HL-60 (cell line): ENCODE data around the gene LMTK2.
A peak's percentile ranks its signal among the peaks of the same experiment; 100 is the strongest.
"Not testable (repeated sequence)": the region's sequence is repeated elsewhere in the genome, so short reads cannot be mapped to it uniquely, and the experiment has no call there.

ENCODE experiments used
- DNase-seq, 2 experiments: peaks; one replicate each; pipeline ENCODE4 v3.0.0-alpha.2; 2010 to 2020; ENCODE audit warnings: low read depth in 1 of 2, low spot score in 1 of 2
- H3K27ac ChIP-seq: fragments of 250-450 bp; sonication (Bioruptor Pico); replicated peaks from 2 replicates; pipeline ENCODE4 v1.5.1; 2020; ENCODE audit warnings: mild to moderate bottlenecking, moderate library complexity
- H3K27me3 ChIP-seq: fragments of 250-450 bp; sonication (Bioruptor Pico); 2 replicates; pipeline ENCODE4 v1.5.1; 2021; ENCODE audit warnings: mild to moderate bottlenecking, moderate library complexity; ENCODE audit not compliant: insufficient read depth, poor library complexity, severe bottlenecking
- H3K4me3 ChIP-seq: replicated peaks from 2 replicates; pipeline ENCODE4 v1.5.1; 2011; ENCODE audit warnings: mild to moderate bottlenecking, control low read depth, low read length; ENCODE audit not compliant: insufficient read depth
- GABPA ChIP-seq: IDR thresholded peaks from 2 replicates; pipeline ENCODE4 v1.6.1; 2012; ENCODE audit warnings: low read depth
- POLR2AphosphoS5 ChIP-seq: IDR thresholded peaks from 2 replicates; pipeline ENCODE4 v1.6.1; 2012; ENCODE audit warnings: low read depth
- SPI1 ChIP-seq: IDR thresholded peaks from 2 replicates; pipeline ENCODE4 v1.6.1; 2012; ENCODE audit warnings: low read depth, mild to moderate bottlenecking, borderline replicate concordance
- TF ChIP-seq, protein P1 (sequence below): IDR thresholded peaks from 2 replicates; pipeline ENCODE4 v1.6.1; 2012; ENCODE audit warnings: low read depth; ENCODE audit not compliant: insufficient replicate concordance
- TF ChIP-seq, protein P2 (sequence below): IDR thresholded peaks from one replicate; pipeline ENCODE4 v1.5.1; 2011; ENCODE audit warnings: low read length, control low read depth, inconsistent platforms; ENCODE audit not compliant: insufficient read depth

Gene LMTK2

DNA sequence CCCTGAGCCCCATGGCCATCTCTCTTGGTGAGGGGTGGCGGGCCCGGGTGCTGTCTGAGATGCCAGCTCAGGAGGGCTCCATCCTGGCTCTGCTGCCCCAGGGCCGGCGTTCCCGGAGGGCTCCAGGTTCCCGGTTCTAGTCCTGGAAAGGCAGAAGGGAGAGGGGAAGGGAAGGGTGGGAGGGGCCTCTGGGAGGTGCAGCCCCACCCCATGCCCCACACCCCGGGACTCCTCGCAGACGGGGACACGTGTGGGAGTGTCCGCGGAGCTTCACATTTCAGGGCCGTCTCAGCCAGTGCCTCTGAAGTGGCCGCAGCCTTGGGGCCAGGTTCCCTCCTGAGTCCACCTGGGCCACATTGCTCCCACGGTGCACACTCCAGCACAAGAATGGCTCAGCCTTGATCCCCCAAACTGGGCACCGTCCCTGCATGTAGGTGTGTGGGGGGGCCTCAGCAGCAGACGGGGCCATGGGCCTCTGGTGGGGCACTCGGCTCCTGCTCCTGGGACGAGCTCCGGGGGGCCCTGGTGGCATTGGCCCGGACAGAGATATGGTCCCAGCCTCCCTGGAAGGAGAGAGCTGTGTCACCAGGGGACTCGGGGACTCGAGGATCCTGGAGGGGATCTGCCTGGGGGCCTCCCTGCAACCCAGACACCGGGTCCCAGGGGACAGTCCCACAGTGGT, 110.4 kb downstream of the LMTK2 start:
- Histone ChIP-seq H3K4me3 (no peak overlapping the region), H3K27me3 (no peaks in the 10 kb centered on the region), H3K27ac (no peak overlapping the region)
- TF ChIP-seq, protein P1, sequence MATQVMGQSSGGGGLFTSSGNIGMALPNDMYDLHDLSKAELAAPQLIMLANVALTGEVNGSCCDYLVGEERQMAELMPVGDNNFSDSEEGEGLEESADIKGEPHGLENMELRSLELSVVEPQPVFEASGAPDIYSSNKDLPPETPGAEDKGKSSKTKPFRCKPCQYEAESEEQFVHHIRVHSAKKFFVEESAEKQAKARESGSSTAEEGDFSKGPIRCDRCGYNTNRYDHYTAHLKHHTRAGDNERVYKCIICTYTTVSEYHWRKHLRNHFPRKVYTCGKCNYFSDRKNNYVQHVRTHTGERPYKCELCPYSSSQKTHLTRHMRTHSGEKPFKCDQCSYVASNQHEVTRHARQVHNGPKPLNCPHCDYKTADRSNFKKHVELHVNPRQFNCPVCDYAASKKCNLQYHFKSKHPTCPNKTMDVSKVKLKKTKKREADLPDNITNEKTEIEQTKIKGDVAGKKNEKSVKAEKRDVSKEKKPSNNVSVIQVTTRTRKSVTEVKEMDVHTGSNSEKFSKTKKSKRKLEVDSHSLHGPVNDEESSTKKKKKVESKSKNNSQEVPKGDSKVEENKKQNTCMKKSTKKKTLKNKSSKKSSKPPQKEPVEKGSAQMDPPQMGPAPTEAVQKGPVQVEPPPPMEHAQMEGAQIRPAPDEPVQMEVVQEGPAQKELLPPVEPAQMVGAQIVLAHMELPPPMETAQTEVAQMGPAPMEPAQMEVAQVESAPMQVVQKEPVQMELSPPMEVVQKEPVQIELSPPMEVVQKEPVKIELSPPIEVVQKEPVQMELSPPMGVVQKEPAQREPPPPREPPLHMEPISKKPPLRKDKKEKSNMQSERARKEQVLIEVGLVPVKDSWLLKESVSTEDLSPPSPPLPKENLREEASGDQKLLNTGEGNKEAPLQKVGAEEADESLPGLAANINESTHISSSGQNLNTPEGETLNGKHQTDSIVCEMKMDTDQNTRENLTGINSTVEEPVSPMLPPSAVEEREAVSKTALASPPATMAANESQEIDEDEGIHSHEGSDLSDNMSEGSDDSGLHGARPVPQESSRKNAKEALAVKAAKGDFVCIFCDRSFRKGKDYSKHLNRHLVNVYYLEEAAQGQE, result no peak
- TF ChIP-seq GABPA, result no peak
- TF ChIP-seq SPI1, result no peak
- no peak for DNase-seq

DNA sequence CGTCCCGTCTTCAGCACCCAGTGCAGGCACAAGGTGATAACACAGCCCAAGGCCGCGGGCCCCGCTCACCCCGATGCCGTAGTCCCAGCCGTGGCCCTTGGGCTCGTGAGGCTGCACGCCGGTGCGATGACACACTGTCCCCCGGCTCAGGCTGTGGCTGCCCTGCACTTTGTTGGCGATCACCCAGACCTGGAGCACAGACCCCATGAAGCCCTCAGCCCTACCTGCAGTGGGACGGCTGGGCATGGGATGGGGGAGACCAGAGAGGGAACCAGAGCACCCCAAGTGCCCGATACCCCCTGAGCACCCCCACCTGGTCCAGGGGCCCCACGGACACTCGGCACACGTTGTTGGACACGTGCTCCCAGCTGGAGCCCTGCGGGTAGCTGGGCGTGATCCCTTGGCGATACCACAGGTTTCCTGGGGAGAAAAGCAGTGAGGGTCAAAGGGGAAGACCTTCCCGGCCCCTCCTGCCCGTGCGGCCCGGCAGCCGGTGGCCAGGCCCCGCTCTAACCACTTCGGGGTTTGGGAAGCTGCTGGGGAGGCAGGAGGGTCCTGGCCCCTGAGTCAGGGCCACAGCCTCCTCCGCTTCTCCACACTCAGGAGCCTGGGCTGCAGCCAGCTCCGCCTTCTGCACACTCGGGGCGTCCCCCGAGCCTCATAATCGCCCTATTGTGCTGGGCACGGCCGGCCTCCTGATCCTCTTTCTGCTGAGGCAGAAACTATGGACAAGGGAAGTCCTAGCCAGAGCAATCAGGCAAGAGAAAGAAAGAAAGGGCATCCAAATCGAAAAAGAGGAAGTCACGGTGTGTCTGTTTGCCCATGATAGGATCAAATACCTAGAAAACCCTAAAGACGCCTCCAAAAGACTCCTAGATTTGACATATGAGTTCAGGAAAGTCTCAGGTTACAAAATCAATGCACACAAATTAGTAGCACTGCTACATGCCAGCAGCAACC, 111.2 kb downstream of the LMTK2 start:
- peak in 1 of 2 experiments; percentile 50 for DNase-seq
- Histone ChIP-seq H3K4me3 (no peak overlapping the region), H3K27me3 (no peaks in the 10 kb centered on the region), H3K27ac (no peak overlapping the region)
- no peak for TF ChIP-seq GABPA
- TF ChIP-seq POLR2AphosphoS5, result no peak
- TF ChIP-seq SPI1, result peak; percentile 97
- TF ChIP-seq, protein P2, sequence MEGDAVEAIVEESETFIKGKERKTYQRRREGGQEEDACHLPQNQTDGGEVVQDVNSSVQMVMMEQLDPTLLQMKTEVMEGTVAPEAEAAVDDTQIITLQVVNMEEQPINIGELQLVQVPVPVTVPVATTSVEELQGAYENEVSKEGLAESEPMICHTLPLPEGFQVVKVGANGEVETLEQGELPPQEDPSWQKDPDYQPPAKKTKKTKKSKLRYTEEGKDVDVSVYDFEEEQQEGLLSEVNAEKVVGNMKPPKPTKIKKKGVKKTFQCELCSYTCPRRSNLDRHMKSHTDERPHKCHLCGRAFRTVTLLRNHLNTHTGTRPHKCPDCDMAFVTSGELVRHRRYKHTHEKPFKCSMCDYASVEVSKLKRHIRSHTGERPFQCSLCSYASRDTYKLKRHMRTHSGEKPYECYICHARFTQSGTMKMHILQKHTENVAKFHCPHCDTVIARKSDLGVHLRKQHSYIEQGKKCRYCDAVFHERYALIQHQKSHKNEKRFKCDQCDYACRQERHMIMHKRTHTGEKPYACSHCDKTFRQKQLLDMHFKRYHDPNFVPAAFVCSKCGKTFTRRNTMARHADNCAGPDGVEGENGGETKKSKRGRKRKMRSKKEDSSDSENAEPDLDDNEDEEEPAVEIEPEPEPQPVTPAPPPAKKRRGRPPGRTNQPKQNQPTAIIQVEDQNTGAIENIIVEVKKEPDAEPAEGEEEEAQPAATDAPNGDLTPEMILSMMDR, result no peak

DNA sequence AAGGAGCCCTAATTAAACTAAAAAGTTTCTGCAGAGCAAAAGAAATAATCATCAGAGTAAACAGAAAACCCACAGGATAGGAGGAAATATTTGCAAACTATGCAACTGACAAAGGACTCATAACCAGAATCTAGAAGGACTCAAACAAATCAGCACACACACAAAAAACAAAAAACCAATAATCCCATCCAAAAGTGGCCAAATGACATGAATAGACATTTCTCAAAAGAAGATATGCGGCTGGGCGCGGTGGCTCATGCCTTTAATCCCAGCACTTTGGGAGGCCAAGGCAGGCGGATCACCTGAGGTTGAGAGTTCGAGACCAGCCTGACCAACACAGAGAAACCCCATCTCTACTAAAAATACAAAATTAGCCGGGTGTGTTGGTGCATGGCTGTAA, 112.7 kb downstream of the LMTK2 start:
- DNase-seq, H3K27ac ChIP-seq, H3K27me3 ChIP-seq, H3K4me3 ChIP-seq: not testable (repeated sequence)

DNA sequence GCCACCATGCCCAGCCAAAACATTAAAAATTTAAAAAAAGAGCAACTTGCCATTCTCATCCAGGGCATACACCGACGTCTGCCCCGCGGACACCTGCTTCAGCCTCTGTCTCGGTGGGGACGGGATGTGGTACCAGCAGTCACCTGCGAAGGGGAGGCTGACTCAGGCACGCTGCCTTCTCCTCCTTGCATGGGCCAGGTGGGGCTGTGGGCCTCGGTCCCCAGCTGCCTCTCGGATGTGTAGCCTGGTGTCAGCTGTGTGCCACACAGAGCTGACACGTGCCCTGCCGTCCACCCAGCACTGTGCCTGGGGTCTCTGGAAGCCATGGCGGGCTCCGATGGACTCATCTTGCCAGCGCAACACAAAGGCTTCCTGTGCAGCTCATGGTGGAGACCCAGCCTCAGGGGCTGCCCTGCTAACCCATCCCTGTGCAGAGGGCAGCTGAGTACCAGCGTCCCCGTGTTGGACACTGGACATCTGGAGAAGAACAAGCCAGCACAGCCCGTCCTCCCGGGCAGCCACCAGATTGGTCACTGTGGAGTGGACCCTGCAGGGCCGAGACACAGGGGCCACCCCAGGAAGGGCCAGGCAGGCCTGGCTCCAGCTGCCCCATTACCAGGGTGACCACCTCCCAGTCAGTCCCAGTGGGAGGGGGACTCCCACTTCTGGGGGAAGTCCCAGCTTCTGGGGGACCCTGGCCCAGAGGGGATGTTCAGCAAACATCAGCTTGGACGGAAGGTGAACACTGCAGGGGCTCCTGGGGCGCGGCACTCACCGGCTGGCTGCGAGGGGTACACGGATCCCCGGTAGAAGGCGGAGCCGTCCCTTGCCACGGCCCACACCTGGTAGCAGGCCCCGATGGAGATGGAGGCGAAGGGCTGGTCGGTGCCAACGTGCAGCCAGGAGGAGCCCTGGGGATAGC, 115.2 kb downstream of the LMTK2 start:
- no peak for TF ChIP-seq SPI1
- TF ChIP-seq GABPA, result no peak
- TF ChIP-seq, protein P1, result no peak
- TF ChIP-seq, protein P2, result no peak
- no peaks in the 10 kb centered on the region for H3K27me3 ChIP-seq
- DNase-seq, result no peak
- H3K27ac ChIP-seq, result no peak overlapping the region
- H3K4me3 ChIP-seq, result no peak overlapping the region
